Stimulated activated naive B cell treated with anti-CD40 and anti-IgM and Interleukin-4, amounts not matched to agents 10 μg/mL and 1 μg/mL and 100 μg/mL, for 72 hours (primary cell): ENCODE results near the gene QPRT.
A peak's percentile ranks its signal among the peaks of the same experiment; 100 is the strongest.
"Not testable (repeated sequence)": the region's sequence is repeated elsewhere in the genome, so short reads cannot be mapped to it uniquely, and the experiment has no call there.

Source experiments
- ATAC-seq, 2 donors: fragments of 150-1000 bp; cut with Tn5 transposase; replicated peaks; 2 replicates each; pipeline ENCODE4 v1.10.0; 2021; ENCODE audit warnings: moderate library complexity in 1 of 2
- DNase-seq: peaks from one replicate; pipeline ENCODE4 v3.0.0; 2021
- H3K27ac Mint-ChIP-seq: one replicate; pipeline ENCODE4 v1.8.0; 2022; ENCODE audit warnings: mild to moderate bottlenecking, mixed read lengths
- H3K27me3 Mint-ChIP-seq, 2 donors: one replicate each; pipeline ENCODE4 v1.8.0; 2022; ENCODE audit warnings: mixed read lengths in 2 of 2
- H3K36me3 Mint-ChIP-seq, 2 donors: one replicate each; pipeline ENCODE4 v1.8.0; 2022; ENCODE audit warnings: mixed read lengths in 2 of 2, mild to moderate bottlenecking in 1 of 2
- H3K4me1 Mint-ChIP-seq, 2 donors: one replicate each; pipeline ENCODE4 v1.8.0; 2022; ENCODE audit warnings: mixed read lengths in 2 of 2, mild to moderate bottlenecking in 1 of 2
- H3K4me3 Mint-ChIP-seq, 2 donors: one replicate each; pipeline ENCODE4 v1.8.0; 2022; ENCODE audit warnings: mild to moderate bottlenecking in 2 of 2, mixed read lengths in 2 of 2, moderate library complexity in 1 of 2
- H3K9me3 Mint-ChIP-seq, 2 donors: one replicate each; pipeline ENCODE4 v1.8.0; 2022; ENCODE audit warnings: mixed read lengths in 2 of 2, mild to moderate bottlenecking in 1 of 2

The QPRT gene

GRCh38 chr16:29745853-29746345, 66.9 kb downstream of the QPRT start, which contains the start of gene C16orf54:
Gene C16orf54 (minus strand): TSS chr16:29745990. CDS start chr16:29744951, 1,039 bp downstream.
- peaks cover 37 to 53% of the 10 kb centered on the region in 2 donors for H3K4me1 Mint-ChIP-seq
- H3K36me3 Mint-ChIP-seq: peaks cover 21 to 23% of the 10 kb centered on the region in 2 donors
- peak; percentile 89 for DNase-seq
- peak within 1 kb of the TSS; percentile 99 for H3K27ac Mint-ChIP-seq
- peak within 1 kb of the TSS; percentile 95 to 97 for H3K4me3 Mint-ChIP-seq
- H3K9me3 Mint-ChIP-seq: peaks cover 0 to 1% of the 10 kb centered on the region in 2 donors
- ATAC-seq: peak; percentile 91 to 92
- H3K27me3 Mint-ChIP-seq: no peaks in the 10 kb centered on the region

DNA sequence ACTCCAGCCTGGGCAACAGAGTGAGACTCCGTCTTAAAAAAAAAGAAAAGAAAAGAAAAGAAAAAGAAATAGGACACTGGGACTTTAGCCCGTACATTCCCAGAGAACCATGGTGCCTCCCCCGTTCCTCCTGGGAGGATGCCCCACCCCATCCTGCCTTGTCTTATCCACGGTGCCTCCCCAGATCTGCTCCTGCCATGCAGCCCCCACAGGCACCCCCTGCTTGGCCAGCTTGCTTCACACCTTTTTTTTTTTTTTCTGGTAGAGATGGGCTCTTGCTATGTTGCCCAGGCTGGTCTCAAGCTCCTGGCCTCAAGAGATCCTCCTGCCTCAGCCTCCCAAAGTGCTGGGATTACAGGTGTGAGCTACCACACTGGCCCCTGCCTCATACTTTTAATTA, 67.5 kb downstream of the QPRT start:
- not testable (repeated sequence) for ATAC-seq, DNase-seq, H3K27me3 Mint-ChIP-seq, H3K9me3 Mint-ChIP-seq
- H3K27ac Mint-ChIP-seq: peak overlapping the region; percentile 99
- peaks cover 20 to 22% of the 10 kb centered on the region in 2 donors for H3K36me3 Mint-ChIP-seq
- peak overlapping the region; percentile 95 to 97 for H3K4me3 Mint-ChIP-seq
- H3K4me1 Mint-ChIP-seq: peaks cover 31 to 47% of the 10 kb centered on the region in 2 donors
